NK-92 (cell line): ENCODE data around the gene NET1.
"Not testable (repeated sequence)": the region's sequence is repeated elsewhere in the genome, so short reads cannot be mapped to it uniquely, and the experiment has no call there.

Experiments
- DNase-seq: peaks from one replicate; lab custom pipeline; 2025; ENCODE audit not compliant: unreplicated experiment; lab: John Stamatoyannopoulos, UW

The NET1 gene

GRCh38 chr10:5412277-5412941 is at the start of gene NET1:
TSS of gene NET1 (plus strand) at chr10:5412557. CDS start at chr10:5412693, 136 bp downstream.
- DNase-seq, result no peak

- DNase-seq, result no peak
Observed at GRCh38 chr10:5362873-5363272, 49.5 kb upstream of the NET1 start.

- no peak for DNase-seq
Observed at GRCh38 chr10:5364374-5364773, 48.0 kb upstream of the NET1 start.

DNA sequence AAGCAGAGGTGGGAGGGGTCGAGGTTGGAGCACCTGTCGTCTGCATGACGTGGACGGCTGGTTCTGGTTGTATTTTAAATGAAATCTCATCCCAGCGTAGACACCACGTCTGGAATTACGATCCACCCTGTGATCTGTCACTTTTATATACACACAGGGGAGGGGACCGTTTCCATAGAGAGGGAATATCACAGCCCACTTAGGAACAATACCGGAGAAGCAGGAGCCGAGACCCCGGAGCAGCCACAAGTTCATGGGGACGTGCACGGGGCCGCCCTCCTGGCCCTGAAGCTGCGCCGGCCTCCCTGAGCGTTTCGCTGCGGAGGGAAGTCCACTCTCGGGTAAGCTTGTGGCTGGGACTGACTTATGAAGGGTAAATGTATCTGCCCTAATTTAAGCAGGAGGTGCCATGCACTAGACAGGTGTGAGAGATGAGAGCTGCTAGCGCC is 47.4 kb upstream of the NET1 start, which contains the start of gene UCN3:
UCN3 (plus strand) TSS at position 77 of the 449 bp plus-strand sequence. CDS start 8,755 bp downstream, outside the sequence.
- DNase-seq, result no peak

- DNase-seq, result no peak
Observed at GRCh38 chr10:5365928-5366327, 46.4 kb upstream of the NET1 start.

DNA sequence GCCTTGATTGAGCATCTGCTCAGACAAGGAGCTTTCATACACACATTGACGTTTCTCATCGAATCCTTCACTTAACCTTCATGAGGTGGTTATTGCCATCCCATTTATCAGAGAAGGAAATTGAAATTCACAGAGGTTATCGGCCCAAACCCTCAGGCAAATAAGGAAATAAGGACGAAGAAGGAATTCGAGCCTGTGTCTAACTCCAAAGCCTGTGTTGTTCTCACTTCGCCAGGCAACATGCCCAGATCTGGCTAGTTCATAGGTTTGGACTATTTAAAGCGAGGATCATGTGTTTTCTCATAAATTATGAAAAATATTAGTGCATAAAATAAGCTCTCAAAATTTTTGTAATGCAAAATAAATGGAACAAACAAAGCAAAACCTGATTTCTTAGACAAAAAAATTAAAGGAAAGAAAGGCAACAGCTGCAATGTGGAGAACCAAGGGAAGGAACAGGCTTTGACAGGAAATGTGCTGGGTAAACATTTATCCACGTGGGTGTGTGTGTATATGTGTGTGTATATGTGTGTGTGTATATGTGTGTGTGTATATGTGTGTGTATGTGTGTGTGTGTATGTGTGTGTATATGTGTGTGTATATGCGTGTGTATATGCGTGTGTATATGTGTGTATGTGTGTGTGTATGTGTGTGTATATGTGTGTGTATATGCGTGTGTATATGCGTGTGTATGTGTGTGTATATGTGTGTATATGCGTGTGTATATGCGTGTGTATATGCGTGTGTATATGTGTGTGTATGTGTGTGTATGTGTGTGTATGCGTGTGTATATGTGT is 42.8 kb upstream of the NET1 start:
- DNase-seq, result no peak

GRCh38 chr10:5370493-5371352 is 41.6 kb upstream of the NET1 start:
- DNase-seq, result no peak

DNA sequence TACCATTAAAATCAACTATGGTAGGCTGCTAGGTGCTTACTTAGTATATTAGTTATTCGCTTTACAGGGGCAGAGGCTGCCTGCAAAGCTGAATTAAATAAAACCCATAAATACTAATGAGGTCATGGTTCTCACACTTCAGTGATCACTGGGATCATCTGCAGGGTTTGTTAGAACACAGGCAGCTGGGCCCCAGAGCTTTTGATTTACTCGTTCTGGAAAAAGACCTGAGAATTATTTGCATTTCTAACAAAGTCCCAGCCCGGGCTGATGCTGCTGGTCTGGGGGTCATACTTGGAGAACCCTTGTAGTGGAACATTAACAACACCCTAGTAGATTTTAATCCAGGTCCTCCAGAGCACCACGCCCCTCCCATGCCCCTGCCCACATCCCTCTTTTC is 39.0 kb upstream of the NET1 start:
- no peak for DNase-seq

GRCh38 chr10:5373891-5374611 is 38.3 kb upstream of the NET1 start:
- DNase-seq, result no peak

DNA sequence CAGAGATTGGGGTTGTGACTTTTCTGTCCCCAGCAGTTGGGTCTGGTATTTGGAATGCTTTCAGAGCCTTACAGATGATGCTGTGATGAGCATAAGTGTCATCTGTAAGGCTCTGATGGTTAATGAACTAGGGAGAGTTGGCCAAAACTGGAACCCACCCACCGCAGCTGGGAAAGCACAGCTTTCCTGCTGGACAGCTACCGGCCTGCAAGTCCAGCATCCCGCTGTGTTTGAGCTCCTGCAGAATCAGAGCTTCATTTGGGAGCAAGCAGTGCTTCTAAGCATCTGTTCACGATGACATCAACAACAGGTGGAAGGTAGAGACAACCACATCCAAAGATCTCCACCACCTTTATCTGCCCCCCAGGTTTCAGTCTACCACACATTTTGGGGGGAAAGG is 35.9 kb upstream of the NET1 start:
- no peak for DNase-seq

- not testable (repeated sequence) for DNase-seq
Observed at GRCh38 chr10:5379202-5379601, 33.2 kb upstream of the NET1 start.

DNA sequence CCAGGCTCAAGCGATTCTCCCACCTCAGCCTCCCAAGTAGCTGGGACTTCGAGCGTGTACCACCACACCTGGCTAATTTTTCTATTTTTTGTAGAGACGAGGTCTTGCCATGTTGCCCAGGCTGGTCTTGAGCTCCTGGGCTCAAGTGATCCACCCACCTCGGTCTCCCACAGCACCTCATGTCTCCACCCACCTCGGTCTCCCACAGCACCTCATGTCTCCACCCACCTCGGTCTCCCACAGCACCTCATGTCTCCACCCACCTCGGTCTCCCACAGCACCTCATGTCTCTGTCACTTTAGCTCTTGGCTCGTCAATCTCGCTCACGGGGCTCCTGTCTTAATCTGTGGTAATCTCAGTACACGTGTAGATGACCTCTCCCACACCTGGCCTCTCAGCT is 32.0 kb upstream of the NET1 start:
- not testable (repeated sequence) for DNase-seq

GRCh38 chr10:5381187-5381586 is 31.2 kb upstream of the NET1 start:
- no peak for DNase-seq

GRCh38 chr10:5385224-5385623 is 27.1 kb upstream of the NET1 start:
- no peak for DNase-seq

DNA sequence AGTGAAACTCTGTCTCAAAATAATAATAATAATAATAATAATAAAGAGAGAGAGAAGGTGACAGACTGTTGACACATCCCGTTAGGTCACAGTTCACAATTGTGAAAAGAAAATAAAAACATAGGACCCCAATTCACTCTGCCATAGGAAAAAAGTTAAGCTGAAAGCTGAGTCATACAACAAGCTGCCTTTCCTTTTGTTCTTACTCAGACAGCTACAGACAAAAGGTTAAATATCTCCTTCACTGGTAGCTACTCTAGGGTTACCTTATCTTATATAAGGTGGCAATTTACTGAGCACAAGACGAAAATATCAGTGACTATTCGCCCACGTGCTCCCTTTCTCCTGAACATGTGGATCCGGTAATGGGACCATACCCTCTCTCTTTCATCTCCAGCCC is 25.2 kb upstream of the NET1 start:
- no peak for DNase-seq

- no peak for DNase-seq
Observed at GRCh38 chr10:5390607-5391205, 21.7 kb upstream of the NET1 start.

DNA sequence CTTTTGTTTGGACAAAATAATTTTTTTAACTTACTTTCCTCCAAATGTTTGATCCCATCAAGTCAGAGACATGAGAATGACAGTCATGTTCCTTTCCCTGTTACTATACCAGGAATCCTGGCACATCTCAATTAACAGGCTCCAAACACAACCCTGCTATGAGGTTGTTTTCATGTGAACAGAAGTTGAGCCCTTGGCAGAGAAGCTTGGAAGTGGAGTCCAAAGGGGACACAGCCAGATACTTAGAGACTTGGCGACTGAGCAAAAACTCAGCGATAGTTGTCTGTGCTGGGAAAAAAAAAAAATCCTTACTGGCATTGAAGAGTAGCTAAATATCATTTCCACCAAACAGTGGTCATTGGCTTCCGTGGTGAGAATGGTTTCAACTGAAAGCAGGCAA is 20.6 kb upstream of the NET1 start:
- no peak for DNase-seq

GRCh38 chr10:5393529-5393928 is 18.8 kb upstream of the NET1 start:
- no peak for DNase-seq

DNA sequence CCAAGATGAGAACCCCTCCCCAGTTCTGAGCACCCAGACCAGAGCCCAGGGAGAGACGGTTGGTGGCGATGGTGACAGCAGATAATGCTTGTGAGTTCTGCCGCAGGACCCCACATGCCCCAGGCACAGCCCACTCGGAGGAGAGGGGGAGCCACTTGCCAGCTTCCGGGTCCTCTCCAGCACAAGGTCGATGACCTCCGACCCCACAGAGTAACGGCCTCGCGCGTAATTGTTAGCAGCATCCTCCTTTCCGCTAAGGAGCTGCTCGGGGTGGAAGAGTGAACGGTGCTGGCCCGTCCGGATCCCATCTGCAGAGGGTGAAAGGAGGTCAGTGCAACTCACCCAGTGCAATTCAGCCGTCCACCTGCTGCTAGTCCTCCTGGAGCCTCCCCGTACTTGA is 17.2 kb upstream of the NET1 start:
- DNase-seq, result no peak

GRCh38 chr10:5396556-5397300 is 15.6 kb upstream of the NET1 start:
- no peak for DNase-seq
